HFF-Myc (cell line): ENCODE results near the gene FBN2.
A peak's percentile ranks its signal among the peaks of the same experiment; 100 is the strongest.
"Not testable (repeated sequence)": the region's sequence is repeated elsewhere in the genome, so short reads cannot be mapped to it uniquely, and the experiment has no call there.

ENCODE experiments used
- DNase-seq: peaks from one replicate; pipeline ENCODE4 v3.0.0-alpha.2; 2011; ENCODE audit warnings: low read depth; ENCODE audit errors: extremely low read depth
- H3K4me3 ChIP-seq: replicated peaks from 2 replicates; pipeline ENCODE4 v1.5.1; 2011; ENCODE audit warnings: low read depth, mild to moderate bottlenecking, control low read depth, low read length
- TF ChIP-seq, protein P1 (sequence below): IDR thresholded peaks from 2 replicates; pipeline ENCODE4 v1.5.1; 2012; ENCODE audit warnings: mild to moderate bottlenecking, low read depth, low read length, control low read depth; ENCODE audit errors: missing control alignments

The FBN2 gene

DNA sequence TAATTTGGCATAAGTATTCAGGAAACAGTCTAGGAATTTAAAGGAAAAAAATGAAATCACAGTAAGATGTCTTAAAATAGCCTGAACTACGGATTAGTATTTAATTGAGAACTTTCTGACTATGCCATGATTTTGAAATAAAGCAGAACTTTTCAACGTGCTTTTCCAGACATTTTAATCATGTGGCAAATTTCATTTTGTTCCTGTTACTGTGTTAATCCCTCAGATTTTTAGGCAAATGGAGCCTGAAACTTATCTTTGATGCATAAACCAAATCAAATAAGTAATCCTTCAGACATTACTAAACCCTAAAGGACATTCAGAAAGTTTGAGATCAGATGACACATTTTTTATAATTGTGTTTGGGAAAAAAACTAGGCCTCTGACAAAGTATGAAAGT lies 75.7 kb downstream of the FBN2 start:
- no peak for DNase-seq
- no peak overlapping the region for H3K4me3 ChIP-seq
- TF ChIP-seq, protein P1, sequence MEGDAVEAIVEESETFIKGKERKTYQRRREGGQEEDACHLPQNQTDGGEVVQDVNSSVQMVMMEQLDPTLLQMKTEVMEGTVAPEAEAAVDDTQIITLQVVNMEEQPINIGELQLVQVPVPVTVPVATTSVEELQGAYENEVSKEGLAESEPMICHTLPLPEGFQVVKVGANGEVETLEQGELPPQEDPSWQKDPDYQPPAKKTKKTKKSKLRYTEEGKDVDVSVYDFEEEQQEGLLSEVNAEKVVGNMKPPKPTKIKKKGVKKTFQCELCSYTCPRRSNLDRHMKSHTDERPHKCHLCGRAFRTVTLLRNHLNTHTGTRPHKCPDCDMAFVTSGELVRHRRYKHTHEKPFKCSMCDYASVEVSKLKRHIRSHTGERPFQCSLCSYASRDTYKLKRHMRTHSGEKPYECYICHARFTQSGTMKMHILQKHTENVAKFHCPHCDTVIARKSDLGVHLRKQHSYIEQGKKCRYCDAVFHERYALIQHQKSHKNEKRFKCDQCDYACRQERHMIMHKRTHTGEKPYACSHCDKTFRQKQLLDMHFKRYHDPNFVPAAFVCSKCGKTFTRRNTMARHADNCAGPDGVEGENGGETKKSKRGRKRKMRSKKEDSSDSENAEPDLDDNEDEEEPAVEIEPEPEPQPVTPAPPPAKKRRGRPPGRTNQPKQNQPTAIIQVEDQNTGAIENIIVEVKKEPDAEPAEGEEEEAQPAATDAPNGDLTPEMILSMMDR: no peak

DNA sequence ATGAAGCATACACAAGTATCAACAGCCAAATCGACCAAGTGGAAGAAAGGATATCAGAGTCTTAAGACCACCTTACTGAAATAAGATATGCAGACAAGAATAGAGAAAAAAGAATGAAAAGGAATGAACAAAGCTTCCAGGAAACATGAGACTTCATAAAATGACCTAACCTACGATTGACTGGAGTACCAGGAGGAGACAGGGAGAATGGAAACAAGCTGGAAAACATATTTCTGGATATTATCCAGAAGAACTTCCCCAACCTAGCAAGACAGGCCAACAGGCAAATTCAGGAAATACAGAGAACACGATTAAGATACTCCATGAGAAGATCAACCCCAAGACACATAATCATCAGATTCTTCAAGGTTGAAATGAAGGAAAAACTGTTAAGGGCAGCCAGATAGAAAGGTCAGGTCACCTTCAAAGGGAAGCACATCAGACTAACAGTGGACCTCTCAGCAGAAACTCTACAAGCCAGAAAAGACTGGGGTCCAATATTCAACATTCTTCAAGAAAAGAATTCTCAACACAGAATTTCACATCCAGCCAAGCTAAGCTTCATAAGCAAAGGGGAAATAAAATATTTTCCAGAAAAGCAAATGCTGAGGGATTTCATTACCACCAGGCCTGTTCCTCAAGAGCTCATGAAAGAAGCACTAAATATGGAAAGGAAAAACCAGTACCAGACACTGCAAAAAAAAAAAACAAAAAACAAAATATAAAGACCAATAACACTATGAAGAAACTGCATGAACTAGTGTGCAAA lies 80.7 kb downstream of the FBN2 start:
- not testable (repeated sequence) for H3K4me3 ChIP-seq, DNase-seq

DNA sequence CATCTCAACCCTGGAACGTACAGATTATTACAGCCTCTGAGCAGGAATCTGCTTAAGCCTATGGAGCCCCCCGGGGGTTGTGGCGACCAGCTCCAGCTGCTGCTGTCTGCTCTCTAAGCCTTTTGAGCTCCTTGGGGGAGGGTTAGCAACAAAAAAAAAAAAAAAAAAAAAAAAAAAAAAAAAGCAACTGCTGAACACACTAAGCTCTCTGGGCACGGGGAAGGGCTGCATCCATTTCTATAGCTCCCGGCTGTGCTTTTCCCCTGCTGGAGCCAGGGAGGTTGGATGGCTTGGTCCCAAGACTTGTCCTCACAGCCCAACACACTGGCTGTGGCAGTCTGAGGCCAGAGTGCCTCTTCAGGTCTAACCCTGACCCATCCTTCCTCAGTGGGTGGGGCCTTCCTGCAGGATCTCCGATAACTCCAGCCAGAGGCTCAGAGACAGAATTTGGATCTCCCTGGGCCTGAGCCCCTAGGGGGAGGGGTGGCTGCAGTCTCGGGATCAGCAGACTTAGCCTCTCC lies 82.1 kb downstream of the FBN2 start:
- H3K4me3 ChIP-seq: no peak overlapping the region
- no peak for DNase-seq
- TF ChIP-seq, protein P1: no peak

DNA sequence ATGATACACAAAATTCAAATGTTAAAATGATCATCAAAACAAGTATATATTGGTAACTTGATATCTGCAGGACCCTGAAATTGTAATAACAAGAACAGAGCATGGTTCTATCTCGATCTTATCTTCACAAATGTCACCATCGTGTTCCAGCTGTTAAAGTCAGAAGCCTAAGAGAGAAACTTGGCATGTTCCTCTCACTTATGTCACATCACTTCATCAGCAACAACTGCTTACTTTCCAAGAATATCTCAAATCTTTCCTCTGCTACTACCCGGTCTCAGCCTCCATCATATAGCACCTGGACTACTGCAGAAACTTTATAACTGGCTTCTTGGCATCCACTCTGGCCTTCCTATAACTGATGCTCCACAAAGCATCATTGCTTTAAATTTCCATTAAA lies 84.9 kb downstream of the FBN2 start:
- no peak for DNase-seq
- H3K4me3 ChIP-seq: no peak overlapping the region
- TF ChIP-seq, protein P1: no peak

DNA sequence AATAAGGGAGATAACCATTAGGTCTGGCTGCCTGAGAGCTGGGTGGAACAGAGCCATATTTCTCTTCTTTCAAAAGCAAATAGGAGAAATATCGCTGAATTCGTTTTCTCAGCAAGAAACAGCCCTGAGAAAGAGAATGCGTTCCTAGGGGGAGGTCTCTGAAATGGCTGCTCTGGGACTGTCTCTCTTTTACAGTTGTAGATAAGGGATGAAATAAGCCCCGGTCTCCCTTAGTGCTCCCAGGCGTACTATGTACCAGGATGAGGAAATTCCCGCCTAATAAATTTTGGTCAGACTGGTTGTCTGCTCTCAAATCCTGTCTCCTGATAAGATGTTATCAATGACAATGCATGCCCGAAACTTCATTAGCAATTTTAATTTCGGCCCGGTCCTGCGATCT lies 90.8 kb downstream of the FBN2 start:
- not testable (repeated sequence) for DNase-seq, H3K4me3 ChIP-seq

DNA sequence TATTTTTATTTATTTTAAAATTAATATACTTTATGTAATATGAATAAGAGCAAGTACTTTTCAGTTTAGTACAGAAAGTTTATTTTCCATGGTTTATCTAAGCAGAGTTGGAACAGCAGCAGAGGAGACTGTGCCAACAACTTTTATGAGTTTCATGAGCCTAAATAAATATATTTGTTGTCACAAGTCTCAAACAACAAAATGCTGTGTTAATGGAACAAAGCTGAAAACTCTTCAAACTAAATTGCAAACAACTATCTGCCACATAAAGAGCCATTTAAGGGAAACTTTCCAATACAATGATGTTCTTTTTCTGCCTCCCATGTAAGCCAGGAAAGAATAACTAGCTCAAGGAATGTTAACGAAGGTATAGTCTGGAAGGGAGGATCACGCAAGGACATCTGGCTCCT lies 96.1 kb downstream of the FBN2 start:
- DNase-seq: no peak
- TF ChIP-seq, protein P1: no peak
- H3K4me3 ChIP-seq: no peak overlapping the region

DNA sequence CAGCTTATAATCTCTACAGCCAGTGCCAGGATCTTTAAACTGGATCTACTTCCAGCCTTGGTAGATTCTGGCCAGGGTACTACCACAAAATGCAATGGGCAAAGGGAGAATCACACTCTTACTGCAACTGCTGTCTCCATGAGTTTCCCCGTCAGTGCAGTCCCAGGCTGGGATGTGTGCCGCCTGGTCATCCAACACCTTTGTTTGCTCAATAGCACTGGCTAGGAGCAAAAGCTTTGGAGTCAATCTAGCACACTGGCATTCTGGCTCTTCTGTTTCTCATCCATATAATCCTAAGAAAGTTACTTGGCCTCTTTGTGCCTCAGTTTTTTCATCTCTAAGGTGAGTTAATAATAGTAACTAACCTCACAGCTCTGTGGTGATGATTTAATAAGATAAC lies 96.9 kb downstream of the FBN2 start:
- TF ChIP-seq, protein P1: no peak
- H3K4me3 ChIP-seq: no peak overlapping the region
- DNase-seq: no peak

DNA sequence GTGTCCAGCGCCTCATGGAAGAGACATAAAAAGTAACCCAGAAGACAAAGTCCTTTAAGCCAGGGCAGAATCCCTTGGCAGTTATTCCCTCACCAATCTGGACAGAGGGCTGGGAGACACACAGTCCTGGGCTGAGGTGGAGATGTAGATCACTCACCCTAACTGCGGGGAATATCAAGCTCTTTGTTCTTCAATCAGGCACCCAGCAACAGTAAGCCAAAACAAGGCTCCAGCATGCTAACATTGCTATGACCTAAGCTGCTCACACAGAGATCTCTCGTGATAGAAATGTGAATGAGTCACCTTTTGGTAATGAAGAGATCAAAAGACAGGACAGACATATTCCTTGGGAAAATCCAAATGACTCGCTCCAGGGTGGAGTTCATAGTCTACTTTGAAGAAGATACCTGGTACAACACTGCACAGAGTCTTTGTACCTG lies 101.3 kb downstream of the FBN2 start:
- H3K4me3 ChIP-seq: no peak overlapping the region
- TF ChIP-seq, protein P1: no peak
- DNase-seq: peak; percentile 39
